SKM-1 treated with dmso at 0.1 percent for 144 hours (cell line): ENCODE measurements around the gene YTHDC1.
"Not testable (repeated sequence)": the region's sequence is repeated elsewhere in the genome, so short reads cannot be mapped to it uniquely, and the experiment has no call there.

Experiments
- DNase-seq: peaks from one replicate; lab custom pipeline; 2025; ENCODE audit not compliant: unreplicated experiment; lab: John Stamatoyannopoulos, UW

YTHDC1 gene

DNA sequence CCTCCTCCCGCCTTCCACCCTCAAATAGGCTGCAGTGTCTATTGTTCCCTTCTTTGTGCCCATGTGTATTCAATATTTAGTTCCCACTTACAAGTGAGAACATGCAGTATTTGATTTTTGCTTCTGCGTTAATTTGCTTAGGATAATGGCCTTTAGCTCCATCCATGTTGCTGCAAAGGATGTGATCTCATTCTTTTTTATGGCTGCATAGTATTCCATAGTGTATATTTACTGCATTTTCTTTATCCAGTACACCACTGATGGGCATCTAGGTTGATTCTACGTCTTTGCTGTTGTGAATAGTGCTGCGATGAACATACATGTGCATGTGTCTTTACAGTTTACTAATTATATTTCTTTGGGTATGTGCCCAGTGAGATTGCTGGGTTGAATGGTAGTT, 52.8 kb downstream of the YTHDC1 start:
- DNase-seq, result no peak

DNA sequence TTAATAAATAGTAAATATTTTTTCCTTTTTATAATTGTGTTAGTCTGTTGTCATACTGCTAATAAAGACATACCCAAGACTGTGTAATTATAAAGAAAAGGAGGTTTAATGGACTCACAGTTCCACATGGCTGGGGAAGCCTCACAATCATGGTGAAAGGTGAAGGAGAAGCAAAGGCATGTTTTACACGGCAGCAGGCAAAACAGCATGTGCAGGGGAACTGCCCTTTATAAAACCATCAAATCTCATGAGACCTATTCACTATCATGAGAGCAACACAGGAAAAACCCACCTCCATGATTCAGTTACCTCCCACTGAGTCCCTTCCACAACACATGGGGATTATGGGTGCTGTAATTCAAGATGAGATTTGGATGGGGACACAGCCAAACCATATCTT, 58.6 kb downstream of the YTHDC1 start:
- no peak for DNase-seq

DNA sequence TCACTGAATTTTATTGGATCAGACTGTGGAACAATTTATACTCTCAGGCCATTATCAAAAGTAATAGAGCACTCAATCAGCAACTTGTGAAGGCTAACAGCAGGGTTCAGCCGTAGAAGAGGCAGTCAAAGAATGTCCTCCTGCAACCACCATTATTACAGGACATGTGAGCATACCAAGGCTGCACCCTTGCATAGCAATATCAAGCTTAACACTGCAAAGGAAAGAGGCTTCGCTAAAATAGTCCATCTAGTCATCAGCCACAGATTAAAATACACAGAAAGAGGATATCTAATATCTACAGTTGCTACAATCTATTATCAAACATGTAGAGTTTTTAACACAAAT, 61.5 kb downstream of the YTHDC1 start:
- no peak for DNase-seq

DNA sequence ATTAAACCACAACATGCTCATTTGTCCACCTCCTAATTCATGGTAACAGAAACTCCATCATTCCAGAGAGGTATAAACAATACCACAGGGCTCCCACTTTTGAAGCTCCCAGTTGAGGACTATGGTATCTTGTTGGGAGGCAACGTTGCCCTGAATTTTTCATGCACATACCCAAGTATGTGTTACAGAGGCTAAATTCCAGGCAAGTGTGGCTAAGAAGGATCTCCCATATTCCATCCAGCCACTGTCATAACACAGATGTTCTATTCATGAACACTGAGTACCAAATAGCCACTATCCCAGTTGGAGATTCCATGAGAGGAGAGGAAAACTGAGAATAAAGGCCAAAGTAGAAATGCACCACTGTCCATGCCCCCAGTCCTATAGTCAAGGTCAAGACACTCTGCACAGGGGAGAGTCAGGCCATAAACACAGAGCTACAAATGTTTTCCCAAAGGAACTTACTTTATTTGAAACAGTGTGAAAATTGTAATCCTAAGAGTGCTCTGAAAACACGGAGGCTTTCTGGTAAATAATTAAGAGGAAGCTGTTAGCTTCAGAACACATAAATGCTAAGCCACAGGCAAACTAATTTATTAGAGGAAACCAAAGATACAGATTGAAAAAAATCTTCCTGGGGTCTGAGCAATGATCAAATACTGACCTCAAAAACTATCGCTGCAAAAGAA, 62.0 kb downstream of the YTHDC1 start:
- DNase-seq, result no peak

DNA sequence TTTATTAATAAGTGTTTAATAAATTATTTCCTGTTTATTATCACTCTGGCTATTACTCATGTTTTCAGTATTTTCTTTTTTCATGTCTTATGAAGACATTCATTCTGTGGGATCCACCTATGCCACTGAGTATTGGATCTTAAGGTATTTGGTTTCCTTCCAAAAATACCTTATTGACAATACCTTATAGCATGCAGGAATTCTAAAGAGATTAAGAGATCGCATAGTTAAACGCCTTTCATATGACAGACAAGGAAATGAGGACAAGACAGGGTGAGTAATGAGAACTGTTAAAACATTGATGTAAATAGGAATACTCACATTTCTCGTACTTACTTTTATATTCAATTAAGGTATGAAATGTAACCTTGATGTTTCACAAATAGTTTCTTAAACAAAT, 66.2 kb downstream of the YTHDC1 start:
- no peak for DNase-seq

DNA sequence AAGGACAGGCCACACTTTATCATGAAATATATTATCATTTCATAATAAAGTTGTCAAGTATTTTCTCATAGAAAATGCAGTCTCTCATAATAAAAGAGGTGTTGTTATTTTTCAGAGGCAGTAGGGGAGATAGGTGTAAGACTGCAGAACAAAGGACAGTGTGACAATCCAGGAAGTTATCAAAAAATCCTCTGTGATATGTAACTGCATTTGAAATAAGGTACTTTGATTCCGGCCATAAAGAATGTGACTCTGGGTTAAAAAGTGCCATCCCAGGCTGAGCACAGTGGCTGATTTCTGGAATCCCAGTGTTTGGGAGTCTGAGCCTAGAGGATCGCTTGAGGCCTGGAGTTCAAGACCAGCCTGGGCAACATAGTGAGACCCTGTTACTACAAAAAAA, 66.8 kb downstream of the YTHDC1 start:
- DNase-seq, result no peak

DNA sequence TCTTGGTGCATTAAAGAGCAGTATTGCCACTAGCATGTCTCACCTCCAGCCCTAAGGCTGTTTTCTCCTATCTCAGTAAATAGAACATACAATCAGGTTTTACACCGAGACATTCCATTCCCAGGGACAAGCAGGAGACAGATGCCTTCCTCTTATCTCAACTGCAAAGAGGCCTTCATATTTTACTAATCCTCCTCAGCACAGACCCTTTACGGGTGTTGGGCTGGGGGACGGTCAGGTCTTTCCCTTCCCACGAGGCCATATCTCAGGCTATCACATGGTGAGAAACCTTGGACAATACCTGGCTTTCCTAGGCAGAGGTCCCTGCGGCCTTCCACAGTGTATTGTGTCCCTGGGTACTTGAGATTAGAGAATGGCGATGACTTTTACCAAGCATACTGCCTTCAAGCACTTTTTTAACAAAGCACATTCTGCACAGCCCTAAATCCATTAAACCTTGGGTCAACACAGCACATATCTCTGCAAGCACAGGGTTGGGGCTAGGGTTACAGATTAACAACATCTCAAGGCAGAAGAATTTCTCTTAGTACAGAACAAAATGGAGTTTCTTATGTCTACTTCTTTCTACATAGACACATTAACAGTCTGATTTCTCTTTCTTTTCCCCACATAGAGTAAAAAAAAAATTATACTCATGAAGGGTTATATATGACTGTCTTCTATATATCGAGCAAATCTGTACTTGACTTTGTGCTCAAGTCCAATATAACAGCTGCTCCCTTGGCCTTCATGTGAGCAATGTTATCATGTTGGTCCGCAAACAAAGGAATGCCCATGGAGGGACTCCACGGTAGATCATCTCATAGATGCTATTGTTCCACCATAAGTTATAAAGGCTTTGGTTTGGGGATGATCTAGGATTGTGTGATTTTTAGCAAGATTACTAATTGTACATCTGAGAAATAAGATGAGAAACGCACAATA, 67.8 kb downstream of the YTHDC1 start:
- not testable (repeated sequence) for DNase-seq

DNA sequence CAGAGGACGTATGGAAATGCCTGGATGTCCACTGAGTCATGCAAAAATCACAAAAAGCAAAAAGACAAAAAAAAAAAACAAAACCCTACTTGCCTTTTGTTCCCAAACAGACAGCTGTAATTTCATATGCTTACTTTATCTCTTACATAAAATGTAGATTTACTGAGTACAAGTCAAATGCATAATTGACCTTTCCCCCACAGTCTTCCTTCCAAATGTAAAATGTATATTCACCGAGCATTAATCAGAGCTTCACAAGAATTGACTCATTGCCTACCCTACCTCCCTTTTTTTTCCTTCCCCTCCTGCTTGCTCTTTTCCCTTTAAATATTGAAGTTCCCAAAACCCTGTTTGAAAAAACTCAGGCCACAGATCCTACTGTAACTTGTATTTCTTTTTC, 71.9 kb downstream of the YTHDC1 start:
- no peak for DNase-seq

DNA sequence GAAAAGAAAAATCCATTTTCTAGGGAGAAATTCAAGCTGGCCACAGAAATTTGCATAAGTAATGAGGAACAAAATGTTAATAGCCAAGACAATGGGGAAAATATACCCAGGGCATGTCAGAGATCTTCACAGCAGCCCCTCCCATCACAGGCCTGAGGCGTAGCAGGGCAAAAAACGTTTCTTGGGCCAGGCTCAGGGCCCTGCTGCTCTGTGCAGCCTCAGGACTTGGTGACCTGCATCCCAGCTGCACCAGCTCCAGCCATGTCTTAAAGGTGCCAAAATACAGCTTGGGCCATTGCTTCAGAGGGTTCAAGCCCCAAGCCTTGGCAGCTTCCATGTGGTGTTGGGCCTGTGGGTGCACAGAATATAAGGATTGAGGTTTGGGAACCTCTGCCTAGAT, 72.3 kb downstream of the YTHDC1 start:
- DNase-seq, result no peak

DNA sequence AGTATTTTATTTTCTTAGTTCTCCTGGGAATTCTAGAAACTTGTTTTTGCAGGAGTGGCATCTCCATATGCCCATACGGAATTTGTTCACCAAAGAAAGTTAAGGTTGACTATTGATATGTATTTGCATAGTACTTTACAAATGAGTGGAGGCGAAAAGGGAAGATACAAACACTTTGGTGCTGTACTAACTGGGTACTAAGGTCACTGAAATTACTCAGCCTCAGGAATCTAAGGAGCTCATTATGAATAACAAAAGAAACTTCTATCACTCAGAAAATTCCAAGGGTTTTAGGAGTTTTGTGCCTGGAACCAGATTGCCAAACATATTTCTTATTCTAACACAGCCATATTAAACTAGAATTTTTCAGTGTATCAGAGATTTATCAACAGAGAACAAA, 77.0 kb downstream of the YTHDC1 start:
- DNase-seq, result no peak

DNA sequence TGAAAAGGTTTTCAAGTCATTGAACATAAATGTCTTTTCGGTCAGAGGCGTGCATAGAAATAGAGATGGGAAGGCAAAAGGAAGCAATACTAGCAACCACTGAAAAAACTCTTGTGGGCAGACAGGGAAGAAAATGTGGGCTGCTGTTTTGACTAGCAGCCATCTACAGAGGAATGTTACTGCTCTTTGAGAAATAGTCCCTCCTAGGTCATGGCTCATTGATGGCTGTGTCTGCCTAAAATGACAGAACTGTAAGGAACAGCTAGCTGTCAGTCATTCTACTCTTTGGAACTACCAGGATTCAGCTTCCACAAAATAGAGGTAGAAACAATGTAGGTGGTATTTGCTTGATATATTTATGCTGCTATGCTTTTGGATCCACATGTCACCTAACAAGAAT, 77.5 kb downstream of the YTHDC1 start:
- DNase-seq, result no peak

DNA sequence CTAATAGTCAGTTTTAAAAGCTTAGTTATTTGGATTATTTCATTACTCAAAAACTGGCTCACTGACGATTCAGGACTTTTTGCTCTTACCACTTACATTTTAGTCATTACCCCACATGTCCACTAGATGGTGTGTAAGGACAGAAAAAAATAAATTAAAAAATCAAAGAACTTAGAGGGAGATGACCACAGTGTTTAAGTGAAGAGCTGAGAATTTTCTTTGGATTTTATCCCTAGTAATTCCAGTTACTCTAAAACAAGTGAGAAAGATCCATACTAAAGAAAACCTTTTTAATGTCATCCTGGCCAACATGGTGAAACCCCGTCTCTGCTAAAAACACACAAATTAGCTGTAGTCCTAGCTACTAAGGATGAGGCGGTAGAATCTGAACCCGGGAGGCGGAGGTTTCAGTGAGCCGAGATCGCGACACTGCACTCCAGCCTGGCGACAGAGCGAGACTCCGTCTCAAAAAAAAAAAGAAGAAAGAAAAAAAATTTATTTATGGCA, 78.0 kb downstream of the YTHDC1 start:
- peak; percentile 23 for DNase-seq

DNA sequence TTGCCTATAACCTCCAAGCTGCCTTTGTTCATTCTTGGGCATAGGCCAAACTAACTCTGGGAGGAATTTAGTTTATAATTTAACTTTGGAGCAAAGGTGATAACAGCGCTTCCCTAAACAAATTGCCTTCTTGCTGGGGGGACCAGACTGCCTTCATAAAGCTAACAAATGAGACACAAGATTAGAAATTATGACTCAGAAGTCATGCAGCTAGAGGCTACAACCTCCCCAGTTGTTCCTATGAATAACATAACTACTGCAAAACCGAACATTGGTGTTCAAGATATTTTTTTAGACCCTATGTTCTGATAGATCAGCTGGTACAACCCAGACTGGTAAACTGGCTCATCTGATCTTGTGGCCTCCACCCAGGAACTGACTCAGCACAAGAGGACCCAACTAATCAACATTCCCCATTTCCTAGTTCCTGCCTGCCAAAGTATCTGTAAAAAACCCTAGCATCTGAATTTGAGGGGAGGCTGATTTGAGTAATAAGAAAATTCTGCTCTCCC, 82.4 kb downstream of the YTHDC1 start:
- DNase-seq, result no peak

DNA sequence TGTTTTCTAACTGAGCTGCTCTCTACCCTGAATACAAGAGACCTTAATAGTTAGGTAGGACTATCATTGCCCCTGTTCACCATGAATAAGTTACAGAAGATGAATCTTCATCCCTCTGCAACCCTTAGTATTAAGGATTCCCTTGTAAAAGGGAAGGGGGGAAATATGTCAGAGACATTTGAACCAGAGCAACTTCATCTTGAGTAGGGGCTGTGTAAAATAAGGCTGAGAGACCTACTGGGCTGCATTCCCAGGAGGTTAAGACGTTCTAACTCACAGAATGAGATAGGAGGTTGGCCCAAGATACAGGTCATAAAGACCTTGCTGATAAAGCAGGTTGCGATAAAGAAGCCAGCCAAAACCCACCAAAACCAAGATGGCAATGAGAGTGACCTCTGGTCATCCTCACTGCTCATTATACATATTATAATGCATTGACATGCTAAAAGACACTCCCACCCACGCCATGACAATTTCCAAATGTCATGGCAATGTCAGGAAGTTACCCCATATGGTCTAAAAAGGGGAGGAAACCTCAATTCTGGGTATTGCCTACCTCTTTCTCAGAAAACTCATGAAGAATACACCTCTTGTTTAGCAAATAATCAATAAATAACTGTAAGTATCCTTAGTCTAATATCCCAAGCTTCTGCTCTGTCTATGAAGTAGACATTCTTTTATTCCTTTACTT, 84.9 kb downstream of the YTHDC1 start:
- no peak for DNase-seq
